DMS53 treated with DMSO at 0.1 percent for 48 hours (cell line): ENCODE data around the gene LYRM2.

Experiments
- DNase-seq: peaks from one replicate; lab custom pipeline; 2025; ENCODE audit not compliant: unreplicated experiment; lab: John Stamatoyannopoulos, UW

Gene LYRM2

DNA sequence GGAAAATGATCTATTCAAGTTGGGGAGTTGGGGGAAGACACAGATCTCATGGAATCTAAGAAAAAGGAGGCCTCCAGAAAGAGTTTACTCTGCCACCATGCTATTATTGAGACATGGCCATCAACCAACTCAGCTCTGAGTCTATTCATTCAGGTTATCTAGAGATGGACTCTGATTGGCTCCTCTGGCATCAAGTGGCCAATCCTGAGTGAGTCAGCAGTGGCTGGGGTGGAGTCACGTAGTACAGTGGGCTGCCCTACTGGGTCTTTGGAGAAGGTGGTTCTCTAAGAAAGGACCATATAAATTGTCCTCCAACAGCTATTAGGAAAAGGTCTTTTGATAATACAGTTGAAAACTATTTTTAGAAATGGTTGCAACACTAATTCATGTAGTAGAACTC is 42.1 kb downstream of the LYRM2 start:
- DNase-seq: no peak

DNA sequence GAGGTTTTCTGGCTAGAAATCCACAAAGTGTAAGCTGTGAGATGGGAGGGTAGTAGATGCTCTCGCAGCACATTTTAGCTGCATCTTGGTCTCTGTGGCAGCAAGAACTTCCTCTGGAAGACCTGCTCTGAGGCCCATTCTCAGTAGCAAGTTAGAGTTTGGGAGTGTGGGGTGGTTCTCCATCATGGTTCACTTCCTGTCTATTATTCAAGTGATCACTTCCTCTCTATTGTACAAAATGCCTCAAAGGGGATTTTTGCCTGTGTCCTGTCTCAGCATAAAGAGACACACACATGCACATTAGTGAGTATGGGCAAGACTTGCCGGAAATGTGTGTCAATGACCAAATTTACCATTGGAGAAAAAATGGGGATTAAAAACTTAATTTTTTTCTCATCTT is 42.5 kb downstream of the LYRM2 start:
- no peak for DNase-seq

DNA sequence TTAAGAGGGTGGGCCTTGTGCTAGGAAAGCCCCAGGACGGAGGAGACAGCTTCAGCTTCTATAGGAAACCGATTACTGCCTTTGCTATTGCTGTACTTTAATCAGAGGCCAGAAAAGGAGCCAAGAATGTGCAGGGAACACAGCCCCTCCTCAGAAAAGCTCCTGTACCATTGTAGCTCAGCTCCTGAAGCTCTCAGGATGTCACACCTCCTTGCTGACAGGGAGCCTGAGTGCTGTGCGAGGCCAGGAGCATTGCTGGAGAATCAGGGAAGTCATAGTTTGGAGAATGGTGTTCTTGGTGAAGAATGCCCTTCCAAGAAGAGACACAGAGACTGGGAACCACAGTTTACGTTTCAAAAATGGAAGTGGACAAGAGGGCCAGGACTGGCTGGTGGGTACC is 46.8 kb downstream of the LYRM2 start:
- no peak for DNase-seq

DNA sequence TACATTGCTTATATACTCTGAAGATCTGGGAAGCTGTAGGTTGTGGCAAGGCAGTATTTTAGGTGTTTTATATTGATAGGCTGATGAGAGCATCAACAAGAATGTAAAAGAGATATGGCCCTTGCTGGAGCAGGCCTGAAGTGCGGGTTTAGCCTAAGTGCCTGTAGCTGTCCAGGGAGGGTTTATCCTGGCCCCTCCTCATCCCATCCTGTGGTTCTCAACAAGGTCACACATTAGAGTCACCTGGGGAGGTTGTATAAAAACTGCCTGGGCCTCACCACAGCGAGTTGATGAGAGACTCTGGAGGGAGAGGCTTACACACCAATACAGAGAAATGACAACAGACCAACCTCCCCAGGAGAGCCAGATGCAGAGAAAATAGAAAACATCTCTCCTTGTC is 48.4 kb downstream of the LYRM2 start:
- no peak for DNase-seq

DNA sequence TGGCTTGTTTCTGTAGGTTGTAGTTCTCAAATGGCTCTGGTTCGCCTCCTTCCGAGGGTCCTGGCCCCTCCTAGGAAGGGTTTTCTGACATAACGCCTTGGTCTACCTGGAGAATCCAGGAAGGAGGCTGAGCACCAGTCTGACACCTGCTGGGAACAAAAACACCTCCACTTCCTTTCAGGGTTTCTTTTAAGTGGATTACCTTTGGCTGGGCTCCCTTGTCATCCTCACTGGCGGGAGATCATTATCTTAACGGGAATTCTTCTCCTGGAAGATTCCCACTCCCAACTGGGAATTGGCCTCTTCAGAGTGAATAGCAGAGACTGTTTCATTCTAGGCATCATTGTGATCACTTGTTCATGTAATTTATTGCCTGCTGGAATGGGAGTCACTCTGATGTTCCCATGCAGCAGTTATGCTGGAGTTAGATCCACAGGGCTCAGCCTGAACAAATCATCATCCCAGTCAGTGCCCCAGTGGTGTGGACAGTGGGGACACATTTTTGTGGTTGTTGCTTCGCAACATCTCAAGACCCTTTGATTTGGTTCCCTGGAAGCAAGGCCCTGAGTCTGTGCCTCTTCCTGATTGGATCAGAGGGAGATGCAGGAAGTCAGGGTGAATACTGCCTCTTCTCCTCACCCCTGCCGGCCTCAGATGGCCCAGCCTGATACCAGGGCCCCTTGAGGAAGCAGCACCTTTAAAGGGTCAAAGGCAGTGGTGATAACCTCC is 49.1 kb downstream of the LYRM2 start:
- DNase-seq: no peak

DNA sequence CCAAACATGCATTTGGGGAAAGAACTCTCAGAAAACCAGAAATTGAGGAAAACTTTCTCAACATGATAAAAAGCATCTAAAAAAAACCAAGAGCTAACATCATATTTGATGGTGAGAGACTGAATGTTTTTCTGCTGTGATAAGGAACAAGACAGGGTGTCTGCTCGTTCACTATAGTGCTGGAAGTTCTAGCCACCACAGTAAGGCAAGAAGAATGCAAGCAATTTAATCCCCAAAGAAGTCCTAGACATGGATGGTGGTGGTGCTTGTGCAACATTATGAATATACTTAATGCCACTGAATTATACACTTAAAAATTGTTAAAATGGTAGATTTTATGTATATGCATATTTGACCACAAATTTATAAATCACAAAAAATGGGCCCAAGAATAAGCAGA is 53.4 kb downstream of the LYRM2 start:
- no peak for DNase-seq

DNA sequence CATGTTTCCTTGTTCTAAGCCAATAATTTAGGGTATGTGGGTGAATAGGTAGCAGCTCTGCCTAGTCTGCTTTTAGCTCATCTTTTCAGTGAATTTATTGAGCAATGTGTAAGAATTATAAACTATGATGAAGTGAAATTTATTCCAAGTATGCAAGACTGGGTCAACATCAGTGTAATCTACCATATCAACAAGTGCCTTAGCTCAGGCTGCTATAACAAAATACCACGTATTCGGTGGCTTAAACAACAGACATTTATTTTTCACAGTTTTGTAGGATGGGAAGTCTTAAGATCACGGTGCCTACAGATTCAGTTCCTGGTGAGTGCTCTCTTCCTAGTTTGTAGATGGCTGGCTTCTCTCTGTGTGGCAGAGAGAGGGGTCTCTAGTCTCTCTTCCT is 54.0 kb downstream of the LYRM2 start:
- no peak for DNase-seq

DNA sequence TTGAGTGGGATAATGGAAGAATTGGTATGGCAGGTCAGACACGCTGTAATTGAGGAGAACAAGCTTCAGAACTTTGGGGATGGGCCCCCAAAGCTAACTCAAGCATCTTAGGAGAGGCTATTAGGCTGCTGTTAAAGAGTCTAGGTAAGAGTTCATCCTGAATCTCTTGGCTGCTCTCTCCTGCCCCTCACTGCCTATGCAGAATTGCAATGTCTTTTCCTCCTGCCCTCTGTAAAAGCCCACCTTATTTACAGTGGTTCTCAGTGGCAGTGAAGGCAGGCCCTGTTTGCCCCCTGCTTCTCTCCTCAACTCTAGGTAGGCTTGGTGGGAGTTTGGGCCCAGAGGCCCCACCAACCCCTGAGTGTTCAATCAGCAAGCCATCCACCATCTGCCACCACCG is 55.0 kb downstream of the LYRM2 start:
- no peak for DNase-seq

DNA sequence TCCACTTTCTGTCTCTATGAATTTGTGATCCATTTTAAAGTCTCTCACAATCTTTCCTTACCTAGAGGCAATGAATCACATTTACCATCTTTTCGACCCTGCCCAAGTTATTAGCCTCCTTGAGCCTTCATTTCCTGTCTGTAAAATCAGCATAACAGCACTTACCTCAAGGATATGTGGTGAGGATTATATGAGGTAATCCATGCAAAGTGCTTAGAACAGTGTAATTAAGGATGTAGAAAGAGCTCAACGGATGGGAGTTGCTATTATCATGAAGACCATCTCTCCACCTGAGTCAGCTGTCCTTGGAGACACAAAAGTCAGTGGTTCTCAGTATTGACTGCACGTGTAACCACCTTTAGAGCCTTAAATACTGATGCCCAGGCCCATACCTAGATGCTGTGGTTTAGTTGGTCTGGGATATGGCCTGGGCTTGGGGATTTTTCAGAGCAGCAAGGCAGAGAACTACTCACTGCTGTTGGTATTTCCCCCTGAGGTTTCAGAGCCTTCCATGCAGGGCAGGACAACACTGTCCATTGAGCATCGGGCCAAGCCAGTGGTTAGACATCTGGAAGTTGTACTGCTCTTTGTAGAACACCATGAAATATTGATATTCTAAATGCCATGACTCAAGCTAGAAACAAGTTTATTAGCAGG is 55.8 kb downstream of the LYRM2 start:
- DNase-seq: no peak

DNA sequence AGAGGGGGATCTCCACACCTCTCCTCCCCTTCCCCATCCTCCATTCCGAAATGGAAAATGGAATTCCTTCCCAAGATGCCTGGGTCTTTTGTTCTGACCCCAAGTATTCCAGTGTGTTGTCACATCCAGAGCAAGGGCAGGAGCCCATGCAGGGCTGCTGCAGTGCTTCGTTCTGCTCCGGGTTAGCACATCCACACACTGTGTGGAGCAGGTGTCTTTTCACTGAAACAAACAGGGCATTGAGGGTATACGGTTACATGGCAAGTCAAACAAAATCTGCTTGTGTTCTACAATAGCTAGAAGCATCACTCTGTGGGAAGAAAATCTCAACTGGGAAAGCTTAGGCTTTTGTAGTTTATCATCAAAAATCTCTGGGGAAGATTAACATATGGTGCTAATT is 56.9 kb downstream of the LYRM2 start:
- peak; percentile 3 for DNase-seq

DNA sequence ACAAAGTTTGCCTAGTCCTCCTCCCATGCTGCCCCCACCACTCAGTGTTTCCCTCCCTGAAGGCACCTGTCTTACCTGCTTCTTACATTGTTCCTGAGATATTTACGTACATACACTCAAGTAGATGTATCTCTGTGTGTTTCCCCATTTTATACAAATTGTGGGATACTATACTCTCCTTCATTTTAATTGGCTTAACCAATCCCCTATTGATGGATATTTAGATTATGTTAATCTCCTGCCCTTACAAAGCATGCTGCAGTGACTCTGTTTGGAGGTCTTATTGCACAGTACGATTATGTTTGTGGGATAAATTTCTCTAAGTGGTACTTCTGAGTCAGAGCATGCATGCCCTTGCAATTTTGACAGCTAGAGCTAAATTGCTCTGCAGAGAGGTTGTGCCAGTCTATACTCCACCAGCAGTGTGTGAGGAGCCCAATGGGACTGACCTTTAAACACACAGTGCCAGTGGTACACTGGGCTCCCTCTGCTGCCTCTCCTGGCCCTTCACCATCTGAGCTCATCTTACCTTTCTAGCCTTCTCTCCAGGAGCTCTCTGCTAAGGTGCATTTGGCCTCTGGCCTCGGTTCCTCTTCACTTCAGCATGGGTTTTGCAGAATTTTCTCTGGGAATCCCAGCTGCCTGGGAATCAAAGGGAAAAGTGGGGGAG is 57.4 kb downstream of the LYRM2 start:
- DNase-seq: no peak

DNA sequence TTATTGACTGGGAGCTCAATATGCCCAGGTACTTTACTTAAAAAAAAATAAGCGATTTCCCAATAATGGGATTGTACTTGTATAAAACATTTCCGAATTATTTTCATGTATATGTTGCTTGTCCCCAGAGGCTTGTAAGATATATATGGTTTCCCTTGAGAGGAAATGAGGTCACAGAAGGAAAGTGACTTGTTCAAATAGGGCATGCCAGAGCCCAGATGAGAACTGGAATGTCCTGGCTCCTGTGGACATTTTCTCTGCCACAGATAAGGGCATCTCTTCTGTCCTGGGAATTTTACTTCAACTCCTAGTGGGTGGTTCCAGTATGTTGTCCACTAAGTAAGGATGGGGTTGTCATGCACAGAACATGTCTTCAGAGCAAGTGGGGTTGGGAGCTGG is 63.0 kb downstream of the LYRM2 start:
- DNase-seq: no peak

DNA sequence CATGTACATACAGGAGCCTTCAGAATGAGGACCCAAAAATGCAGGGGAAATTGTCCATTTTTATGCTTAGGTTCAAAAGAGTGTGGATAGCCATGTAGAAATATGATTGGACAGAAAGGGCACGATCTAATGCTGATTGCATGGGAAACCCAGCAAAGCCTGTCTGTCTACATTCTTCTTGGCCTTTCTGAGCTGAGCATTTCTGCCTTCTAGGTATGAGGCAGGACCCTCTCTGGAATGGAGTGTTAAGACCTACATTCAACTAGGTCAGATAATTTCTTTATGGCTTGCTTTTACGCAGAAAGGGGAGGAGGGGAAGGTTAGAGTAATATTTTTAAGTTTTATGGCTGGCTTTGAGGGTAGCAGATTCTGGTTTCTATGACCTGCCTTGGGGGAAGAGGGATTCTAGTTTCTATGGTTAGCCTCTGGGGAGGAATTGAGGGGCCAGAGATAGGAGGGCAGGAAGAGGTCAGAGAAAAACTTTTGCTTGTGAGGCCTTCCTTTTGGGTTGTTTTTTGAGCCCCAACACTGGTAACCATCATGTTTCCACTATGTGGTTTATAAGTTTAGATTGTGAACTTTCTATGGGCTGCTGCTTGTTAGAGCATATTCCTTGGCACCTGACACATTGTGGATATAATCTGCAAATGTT is 63.5 kb downstream of the LYRM2 start:
- no peak for DNase-seq

DNA sequence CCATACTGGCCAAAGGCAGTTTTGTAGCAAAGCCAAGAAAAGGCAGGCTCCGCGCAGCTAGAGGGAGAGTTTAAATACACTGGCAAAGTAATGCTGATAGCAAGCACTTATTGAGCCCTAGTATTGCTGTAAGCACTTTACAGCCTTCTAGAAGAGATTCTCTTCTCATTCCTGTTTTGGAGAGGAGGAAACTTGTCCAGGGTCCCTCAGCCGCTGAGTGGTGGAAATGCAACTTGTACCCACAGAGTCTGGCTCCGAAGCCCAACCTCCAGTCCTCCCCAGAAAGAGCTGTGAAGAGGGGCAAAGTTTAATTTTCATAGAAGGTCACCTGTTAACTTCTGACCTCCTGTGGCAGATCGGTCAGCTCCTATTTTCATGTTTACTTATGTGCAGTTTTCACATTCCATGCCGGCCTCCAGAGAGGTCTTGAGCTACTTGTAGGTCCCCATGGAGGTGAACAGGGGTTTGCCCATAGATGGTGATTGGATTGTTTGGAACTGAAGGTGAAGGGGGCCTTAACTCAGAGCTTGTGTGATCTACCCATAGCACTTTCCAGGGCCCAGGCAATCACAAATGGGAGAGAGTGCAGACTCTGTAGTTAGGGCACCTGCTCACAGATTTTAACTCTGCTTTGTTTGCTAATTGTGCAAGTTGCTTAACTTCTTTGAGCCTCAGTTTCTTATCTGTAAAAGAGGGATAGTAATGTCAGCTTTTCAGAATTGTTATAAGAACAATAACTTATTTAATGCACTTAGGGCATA is 70.7 kb downstream of the LYRM2 start:
- no peak for DNase-seq

DNA sequence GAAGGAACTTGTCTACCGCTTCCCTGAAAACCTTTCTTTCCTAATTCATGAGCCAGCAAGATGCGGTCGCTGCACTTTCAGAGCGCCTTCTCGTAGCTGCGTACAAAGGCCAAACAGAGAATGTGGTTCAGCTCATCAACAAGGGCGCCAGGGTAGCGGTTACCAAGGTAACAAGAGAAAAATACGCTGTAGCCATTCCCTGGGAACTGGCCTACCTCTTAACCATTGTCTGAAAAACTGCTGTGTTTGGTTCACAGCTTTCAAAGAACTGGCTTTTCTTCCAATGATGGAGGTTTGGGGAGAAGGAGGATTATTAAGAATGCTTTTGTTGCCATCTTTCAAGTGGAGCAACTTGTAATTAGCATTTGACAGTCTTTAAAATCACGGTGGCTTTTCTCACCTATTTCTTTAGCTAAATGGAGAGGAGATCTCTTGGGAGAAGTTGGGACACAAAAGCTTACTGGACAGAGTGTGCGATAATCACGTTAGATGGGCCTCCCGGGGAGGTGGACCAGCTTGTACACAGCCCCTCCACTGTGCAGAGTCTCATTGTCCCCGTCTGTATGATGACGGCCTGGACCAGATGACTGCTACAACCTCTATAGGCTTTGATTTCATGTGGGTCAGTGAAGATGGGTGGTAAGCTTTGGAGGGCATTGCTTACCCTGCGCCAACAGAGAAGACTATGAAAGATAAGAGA is 71.5 kb downstream of the LYRM2 start:
- no peak for DNase-seq

DNA sequence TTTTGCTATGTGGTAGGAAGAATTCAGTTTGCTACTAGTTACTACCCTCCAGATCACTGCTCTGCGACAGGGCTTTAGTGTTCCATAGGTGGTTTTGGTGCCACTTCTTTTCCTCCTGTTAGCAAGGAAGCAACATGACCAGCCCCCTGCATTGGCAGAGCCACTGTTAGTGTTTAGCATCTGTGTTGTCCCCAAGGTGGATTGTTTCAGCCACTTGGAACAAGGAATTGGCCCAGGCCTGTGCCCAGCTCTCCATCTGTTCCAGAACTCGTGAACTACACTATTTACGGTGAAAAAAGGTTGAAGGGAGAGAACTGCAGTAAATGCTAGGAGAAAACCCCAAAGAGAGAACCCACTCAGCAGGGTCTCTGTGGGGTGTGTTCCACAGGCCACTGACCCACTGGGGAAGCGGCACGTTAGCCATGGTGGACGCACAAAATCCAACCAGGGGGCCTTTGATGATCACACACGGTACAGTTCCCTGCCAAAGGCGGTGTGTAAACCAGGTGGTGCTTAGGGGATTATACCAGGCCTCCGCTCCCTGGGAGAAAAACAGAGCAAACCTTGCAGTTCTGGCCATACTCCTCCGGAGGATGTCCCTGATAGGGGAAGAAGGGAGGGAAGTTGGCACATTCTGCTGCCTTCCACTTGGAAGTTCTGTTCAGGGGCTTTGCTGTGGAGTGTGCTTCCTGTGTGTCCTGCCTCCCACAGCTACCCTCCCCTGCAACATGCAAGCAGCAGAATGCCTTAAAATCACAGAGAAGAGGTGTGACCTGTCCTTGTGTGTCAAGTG is 72.3 kb downstream of the LYRM2 start:
- no peak for DNase-seq

DNA sequence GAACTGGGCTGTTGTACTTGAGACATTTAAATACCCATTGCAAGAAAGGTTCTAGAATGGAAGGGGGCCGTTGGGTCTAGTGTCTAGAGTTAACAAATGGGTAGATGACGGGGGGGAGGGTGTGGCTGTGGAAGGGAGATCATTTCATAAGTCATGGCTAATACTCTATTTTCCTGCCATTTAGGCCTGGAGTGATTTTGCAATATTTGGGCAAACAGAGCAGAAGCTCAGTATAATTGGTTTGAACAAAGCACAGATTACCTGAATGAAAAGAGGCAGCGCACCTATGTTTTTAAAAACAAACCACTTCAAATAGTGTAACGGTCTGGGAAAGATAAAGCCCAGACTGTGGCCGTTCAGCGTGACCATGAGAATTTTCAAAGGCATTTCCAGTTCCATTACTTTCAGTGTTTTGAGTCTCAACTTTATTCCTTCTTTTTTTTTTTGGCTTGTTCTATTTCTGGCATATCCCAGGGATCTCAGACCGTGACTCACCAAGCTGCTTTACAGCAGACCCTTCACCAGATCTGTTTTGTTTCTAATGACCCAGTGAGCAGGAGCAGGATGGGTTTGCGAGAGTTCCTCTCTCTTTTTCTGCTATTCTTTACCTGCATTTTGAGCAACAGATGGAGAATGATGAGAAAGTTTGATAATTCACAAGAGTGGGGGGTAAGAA is 73.7 kb downstream of the LYRM2 start:
- DNase-seq: no peak

DNA sequence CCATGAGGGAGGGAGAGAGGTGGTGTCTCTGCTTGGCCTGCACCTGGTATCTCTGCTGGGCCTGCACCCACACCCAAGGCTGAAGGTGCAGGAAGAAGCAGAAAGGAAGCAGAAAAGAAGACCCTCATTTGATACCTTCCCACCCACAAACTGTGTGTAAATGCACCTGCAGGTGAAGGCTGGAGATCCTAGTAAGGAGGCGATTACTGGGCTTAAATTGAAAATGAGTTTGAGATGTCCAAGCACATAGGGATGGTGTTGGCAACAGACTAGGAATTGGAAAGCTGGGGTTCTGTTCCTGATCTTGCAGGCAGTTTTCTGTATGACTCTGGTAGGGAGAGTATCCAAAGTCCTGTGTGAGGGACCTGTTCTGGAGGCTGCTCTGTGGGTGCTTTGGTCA is 74.7 kb downstream of the LYRM2 start:
- no peak for DNase-seq
